Measurements from ENCODE around the gene STAG1.
"Not testable (repeated sequence)": the region's sequence is repeated elsewhere in the genome, so short reads cannot be mapped to it uniquely, and the experiment has no call there.

STAG1 gene

GRCh38 chr3:136703429-136703828 lies 48.7 kb downstream of the STAG1 start:
- DNase-seq (ENCODE audit: low spot score), result no peak

DNA sequence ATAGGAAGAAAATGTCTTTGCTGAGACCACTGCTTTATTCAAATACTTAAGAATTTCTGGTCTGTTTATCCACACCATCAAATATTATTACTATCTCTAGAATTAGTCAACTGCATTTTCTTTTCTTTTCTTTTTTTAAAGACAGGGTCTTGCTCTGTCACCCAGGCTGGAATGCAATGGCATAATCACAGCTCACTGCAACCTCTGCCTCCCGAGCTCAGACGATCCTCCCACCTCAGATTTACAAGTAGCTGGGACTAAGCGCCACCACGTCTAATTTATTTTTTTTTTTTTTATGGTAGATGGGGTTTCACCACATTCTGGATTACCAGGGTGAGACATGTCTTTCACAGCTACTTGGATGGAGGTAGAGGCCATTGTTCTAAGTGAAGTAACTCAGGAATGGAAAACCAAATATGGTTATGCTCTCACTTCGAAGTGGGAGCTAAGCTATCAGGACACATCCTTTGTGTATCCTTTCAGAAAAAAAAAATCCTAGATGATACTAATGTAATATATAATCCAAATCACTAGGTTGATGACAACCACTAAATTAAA lies 52.8 kb downstream of the STAG1 start:
- no peak for DNase-seq (ENCODE audit: low spot score)

GRCh38 chr3:136698361-136698760 lies 53.8 kb downstream of the STAG1 start:
- no peak for DNase-seq (ENCODE audit: low spot score)

GRCh38 chr3:136696797-136697196 lies 55.4 kb downstream of the STAG1 start:
- no peak for DNase-seq (ENCODE audit: low spot score)

DNA sequence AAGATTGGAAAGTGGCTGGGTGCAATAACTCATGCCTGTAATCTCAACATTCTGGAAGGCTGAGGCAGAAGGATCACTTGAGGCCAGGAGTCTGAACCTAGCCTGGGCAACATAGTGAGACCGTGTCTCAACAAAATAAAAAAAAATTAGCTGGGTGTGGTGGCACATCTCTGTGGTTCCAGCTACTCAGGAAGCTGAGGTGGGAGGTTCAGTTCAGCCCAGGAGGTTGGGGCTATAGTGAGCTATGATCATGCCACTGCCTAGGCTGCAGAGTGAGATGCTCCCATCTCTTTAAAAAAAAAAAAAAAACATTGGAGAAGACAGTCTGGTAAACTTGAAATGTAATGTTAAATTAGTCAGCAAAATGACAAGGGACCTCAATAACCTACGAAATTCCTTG lies 57.9 kb downstream of the STAG1 start:
- no peak for DNase-seq (ENCODE audit: low spot score)

- no peak for DNase-seq (ENCODE audit: low spot score)
Measured at GRCh38 chr3:136690599-136690998, 61.6 kb downstream of the STAG1 start.

- DNase-seq (ENCODE audit: low spot score), result no peak
Measured at GRCh38 chr3:136685882-136686281, 66.3 kb downstream of the STAG1 start.

- no peak for DNase-seq (ENCODE audit: low spot score)
Measured at GRCh38 chr3:136682740-136683312, 69.4 kb downstream of the STAG1 start.

DNA sequence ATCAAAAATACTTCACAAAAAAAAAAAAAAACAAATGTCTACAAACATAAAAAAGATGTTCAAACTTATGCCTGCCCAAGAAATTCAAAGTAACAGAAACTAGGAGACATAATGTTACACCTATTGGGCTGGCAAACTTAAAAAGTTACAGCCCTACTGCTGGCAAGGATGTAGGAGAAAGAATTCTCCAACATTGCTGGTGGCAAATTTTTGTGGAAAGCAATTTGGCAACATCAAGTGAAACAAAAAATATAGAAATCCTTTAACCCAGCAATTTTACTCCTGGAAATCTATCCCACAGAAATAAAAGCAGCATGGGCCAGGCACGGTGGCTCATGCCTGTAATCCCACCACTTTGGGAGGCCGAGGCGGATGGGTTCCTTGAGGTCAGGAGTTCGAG lies 73.2 kb downstream of the STAG1 start:
- DNase-seq (ENCODE audit: low spot score), result no peak

DNA sequence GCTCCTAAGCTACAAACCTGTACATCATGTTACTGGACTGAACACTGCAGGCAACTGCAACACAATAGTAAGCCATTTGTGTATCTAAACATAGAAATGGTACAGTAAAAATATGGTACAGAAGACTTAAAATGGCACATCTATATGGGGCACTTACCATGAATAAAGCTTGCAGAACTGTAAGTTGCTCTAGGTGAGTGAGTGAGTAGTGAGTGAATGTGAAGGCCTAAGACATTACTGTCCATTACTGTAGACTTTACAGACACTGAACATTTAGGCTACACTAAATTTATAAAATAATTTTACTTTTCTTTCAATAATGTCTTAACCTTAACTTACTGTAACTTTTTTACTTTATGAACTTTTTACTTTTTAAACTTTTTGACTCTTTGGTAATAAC lies 76.2 kb downstream of the STAG1 start:
- DNase-seq (ENCODE audit: low spot score), result no peak

- DNase-seq (ENCODE audit: low spot score), result no peak
Measured at GRCh38 chr3:136675150-136675858, 76.9 kb downstream of the STAG1 start.

DNA sequence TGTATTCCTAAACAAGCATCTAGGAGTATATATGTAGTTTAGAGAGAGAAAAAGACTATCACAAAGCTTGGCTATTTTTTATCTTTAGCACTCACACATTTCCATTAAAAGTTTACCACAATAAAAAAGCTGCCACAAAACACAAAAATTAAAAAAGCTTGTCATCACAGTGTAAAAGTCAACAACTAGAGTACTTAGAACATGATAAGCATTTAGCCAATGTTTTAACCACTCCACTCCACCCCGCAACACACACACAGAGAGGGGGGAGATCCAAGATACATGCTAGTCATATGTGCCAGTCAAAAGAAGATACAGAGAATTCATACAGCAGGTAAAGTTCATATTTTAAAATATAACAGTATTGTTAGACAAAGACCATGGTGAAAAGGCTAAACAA lies 79.7 kb downstream of the STAG1 start:
- DNase-seq (ENCODE audit: low spot score), result no peak

GRCh38 chr3:136671921-136672320 lies 80.3 kb downstream of the STAG1 start:
- peak; percentile 27 for DNase-seq (ENCODE audit: low spot score)

- DNase-seq (ENCODE audit: low spot score), result no peak
Measured at GRCh38 chr3:136670166-136670565, 82.0 kb downstream of the STAG1 start.

GRCh38 chr3:136667081-136667480 lies 85.1 kb downstream of the STAG1 start:
- DNase-seq (ENCODE audit: low spot score), result no peak

DNA sequence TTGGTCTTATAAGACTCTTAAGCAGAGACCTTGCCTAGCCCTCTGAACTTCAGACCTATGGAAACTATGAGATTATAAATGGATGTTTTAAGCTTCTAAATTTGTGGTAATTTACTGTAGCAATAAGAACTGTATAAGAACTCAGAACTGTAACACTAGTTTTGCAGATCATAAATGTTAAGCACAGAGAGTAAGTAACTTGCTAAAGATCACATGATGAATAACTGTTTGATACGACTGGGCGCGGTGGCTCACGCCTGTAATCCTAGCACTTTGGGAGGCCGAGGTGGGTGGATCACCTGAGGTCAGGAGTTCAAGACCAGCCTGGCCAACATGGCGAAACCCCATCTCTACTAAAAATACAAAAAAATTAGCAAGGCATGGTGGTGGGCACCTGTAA lies 85.9 kb downstream of the STAG1 start:
- DNase-seq (ENCODE audit: low spot score), result not testable (repeated sequence)

- DNase-seq (ENCODE audit: low spot score), result no peak
Measured at GRCh38 chr3:136664771-136665170, 87.4 kb downstream of the STAG1 start.

- DNase-seq (ENCODE audit: low spot score), result no peak
Measured at GRCh38 chr3:136661282-136661681, 90.9 kb downstream of the STAG1 start.

- DNase-seq (ENCODE audit: low spot score), result peak; percentile 29
Measured at GRCh38 chr3:136658946-136659682, 93.1 kb downstream of the STAG1 start.

- no peak for DNase-seq (ENCODE audit: low spot score)
Measured at GRCh38 chr3:136657526-136657925, 94.7 kb downstream of the STAG1 start.

DNA sequence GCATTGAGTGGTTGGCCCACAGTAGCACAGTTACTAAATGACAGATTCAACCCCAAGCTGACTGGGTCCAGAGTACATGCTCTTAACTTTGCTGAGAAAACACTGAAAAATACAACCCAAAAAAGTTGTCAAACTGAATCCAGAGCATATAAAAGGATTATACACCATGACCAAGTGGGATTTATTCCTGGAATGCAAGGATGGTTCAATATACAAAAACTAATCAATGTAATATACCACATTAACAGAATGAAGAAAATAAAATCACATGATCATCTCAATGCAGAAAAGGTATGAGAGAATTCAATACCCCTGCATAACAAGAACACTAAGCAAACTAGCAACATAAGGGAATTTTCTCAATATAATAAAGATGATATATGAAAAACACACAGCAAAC lies 98.5 kb downstream of the STAG1 start:
- no peak for DNase-seq (ENCODE audit: low spot score)

GRCh38 chr3:136651581-136651980 lies 100.6 kb downstream of the STAG1 start:
- DNase-seq (ENCODE audit: low spot score), result no peak

GRCh38 chr3:136650461-136650860 lies 101.7 kb downstream of the STAG1 start:
- DNase-seq (ENCODE audit: low spot score), result no peak

All from hepatic stellate cell (primary cell).